BLaER1 treated with 17β-estradiol and CSF1 and Interleukin-3, amounts not matched to agents 10 nM and 100 nM (cell line): ENCODE measurements around the gene CTSW.
"Not testable (repeated sequence)": the region's sequence is repeated elsewhere in the genome, so short reads cannot be mapped to it uniquely, and the experiment has no call there.

Experiments used
- H3K27ac ChIP-seq, 11 experiments: shearing (Covaris generic); formaldehyde crosslinking; 2 replicates each; pipeline ENCODE4 v1.8.1; 2022
- H3K27me3 ChIP-seq, 11 experiments: shearing (Covaris generic); formaldehyde crosslinking; 2 replicates each; pipeline ENCODE4 v1.8.1; 2022
- H3K36me3 ChIP-seq, 11 experiments: shearing (Covaris generic); formaldehyde crosslinking; 2 replicates each; pipeline ENCODE4 v1.8.1; 2022
- H3K4me1 ChIP-seq, 10 experiments: shearing (Covaris generic); formaldehyde crosslinking; 2 replicates each; pipeline ENCODE4 v1.8.1; 2022
- H3K4me2 ChIP-seq, 11 experiments: shearing (Covaris generic); formaldehyde crosslinking; 2 replicates each; pipeline ENCODE4 v1.8.1; 2022
- H3K4me3 ChIP-seq, 10 experiments: shearing (Covaris generic); formaldehyde crosslinking; 2 replicates each; pipeline ENCODE4 v1.8.1; 2022
- H3K9ac ChIP-seq, 11 experiments: shearing (Covaris generic); formaldehyde crosslinking; 2 replicates each; pipeline ENCODE4 v1.8.1; 2022
- H3K9me3 ChIP-seq, 11 experiments: shearing (Covaris generic); formaldehyde crosslinking; replicated peaks in 1 of 11; 2 replicates each; pipeline ENCODE4 v1.8.1; 2022
- H4K20me1 ChIP-seq, 11 experiments: shearing (Covaris generic); formaldehyde crosslinking; 2 replicates each; pipeline ENCODE4 v1.8.1; 2022
- Cebpa-rat ChIP-seq, 11 experiments: shearing (Covaris generic); IDR thresholded peaks; 2 replicates each; pipeline ENCODE4 v1.8.1; 2022

CTSW gene, protein sequence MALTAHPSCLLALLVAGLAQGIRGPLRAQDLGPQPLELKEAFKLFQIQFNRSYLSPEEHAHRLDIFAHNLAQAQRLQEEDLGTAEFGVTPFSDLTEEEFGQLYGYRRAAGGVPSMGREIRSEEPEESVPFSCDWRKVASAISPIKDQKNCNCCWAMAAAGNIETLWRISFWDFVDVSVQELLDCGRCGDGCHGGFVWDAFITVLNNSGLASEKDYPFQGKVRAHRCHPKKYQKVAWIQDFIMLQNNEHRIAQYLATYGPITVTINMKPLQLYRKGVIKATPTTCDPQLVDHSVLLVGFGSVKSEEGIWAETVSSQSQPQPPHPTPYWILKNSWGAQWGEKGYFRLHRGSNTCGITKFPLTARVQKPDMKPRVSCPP

DNA sequence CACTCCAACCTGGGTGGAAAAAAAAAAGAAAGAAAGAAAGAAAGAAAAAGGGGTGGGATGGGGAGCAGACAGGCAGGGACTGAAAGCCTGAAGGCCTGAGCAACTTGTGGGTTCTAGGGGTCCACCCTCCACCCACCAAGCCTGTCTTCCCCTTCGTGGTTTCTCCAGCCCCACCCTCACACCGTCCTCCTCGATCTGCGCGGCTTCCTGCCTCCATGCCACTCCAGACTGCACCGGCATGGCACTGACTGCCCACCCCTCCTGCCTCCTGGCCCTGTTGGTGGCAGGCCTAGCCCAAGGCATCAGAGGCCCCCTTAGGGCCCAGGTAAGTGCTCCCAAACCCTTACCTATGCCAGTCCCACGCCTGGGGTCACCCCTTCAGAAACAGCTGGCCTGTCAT is at the start of gene CTSW:
Gene CTSW (plus strand): TSS at position 221 of the 400 bp plus-strand sequence. CDS start 18 bp downstream, at position 239.
- TF ChIP-seq Cebpa-rat (IDR thresholded peaks at IDR 0.05) = no peak
- peak within 1 kb of the TSS; percentile 68 to 94 (median 88) for H3K4me2 ChIP-seq
- H3K9me3 ChIP-seq = no peaks in the 10 kb centered on the region
- peak within 1 kb of the TSS in 9 of 11 experiments; percentile 4 to 57 (median 38); a peak in 10 of 22 replicates for H3K9ac ChIP-seq
- peak within 1 kb of the TSS in 8 of 11 experiments; percentile 2 to 58 (median 42); a peak in 10 of 22 replicates for H3K27ac ChIP-seq
- peaks cover 24 to 33% (median 26%) of the 10 kb centered on the region in 11 experiments for H3K36me3 ChIP-seq
- no peaks in the 10 kb centered on the region for H3K27me3 ChIP-seq
- H4K20me1 ChIP-seq = peaks cover 0 to 29% (median 12%) of the 10 kb centered on the region in 11 experiments; a peak in 12 of 22 replicates
- H3K4me1 ChIP-seq = peaks cover 32 to 68% (median 52%) of the 10 kb centered on the region in 10 experiments
- peak within 1 kb of the TSS in 3 of 10 experiments; percentile 25 to 47 (median 36); a peak in 2 of 20 replicates for H3K4me3 ChIP-seq

DNA sequence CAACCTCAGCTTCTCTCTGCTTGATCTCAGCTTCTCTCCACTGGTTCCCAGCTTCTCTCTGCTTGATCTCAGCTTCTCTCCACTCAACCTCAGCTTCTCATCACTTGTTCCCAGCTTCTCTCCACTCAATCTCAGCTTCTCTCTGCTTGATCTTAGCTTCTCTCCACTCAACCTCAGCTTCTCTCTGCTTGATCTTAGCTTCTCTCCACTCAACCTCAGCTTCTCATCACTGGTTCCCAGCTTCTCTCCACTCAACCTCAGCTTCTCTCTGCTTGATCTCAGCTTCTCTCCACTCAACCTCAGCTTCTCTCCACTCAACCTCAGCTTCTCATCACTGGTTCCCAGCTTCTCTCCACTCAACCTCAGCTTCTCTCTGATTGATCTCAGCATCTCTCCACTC is 47.4 kb upstream of the CTSW start:
- H3K9ac ChIP-seq, H3K27me3 ChIP-seq, H3K4me3 ChIP-seq, H3K27ac ChIP-seq, H4K20me1 ChIP-seq: not testable (repeated sequence)
- H3K4me1 ChIP-seq = peaks cover 30 to 43% (median 36%) of the 10 kb centered on the region in 10 experiments
- peaks cover 0 to 15% (median 11%) of the 10 kb centered on the region in 11 experiments; a peak in 13 of 22 replicates for H3K9me3 ChIP-seq
- peak overlapping the region; percentile 83 to 99 (median 92); a peak in 19 of 22 replicates for H3K4me2 ChIP-seq
- H3K36me3 ChIP-seq = peaks cover 0 to 15% (median 7%) of the 10 kb centered on the region in 11 experiments; a peak in 7 of 22 replicates

DNA sequence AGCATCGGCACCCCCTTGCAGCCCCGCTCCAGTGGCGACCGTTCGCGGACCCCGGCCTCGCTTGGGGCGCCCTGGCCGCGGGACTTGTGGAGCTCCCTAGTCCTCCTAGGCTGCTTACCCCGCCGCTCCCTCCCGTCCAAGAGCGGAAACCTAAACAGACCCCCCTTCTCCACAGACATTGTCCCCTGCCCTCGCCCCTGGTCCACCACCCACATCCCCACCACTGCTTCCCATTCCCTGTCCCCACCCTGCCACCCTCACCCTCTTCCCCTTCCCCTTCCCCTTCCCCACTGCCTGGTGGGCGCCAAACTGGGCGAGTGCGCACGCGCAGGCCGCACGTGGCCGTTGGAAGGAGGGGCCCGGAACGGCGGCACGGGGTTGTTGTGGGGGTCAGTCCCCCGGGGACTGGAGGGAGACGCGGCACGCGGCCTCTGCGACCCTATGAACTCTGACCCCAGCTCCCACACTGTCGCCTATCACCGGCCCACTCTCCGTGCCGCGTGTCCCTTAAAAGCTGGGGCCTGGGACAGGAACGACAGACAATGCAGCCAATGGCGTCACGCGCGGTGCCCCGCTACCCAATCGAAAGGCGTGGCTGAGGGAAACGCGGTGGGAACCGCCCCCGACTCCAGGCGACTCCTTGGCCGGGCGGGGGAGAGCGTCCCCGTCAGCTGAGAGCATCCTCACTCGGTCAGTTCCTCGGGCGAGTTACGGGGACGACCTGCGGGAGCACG is 46.2 kb upstream of the CTSW start, which contains the start of gene SNX32:
Gene SNX32 (plus strand): TSS at position 667 of the 734 bp plus-strand sequence. CDS start 103 bp downstream, outside the sequence.
- peak within 1 kb of the TSS; percentile 61 to 81 (median 73) for H3K4me3 ChIP-seq
- H4K20me1 ChIP-seq = no peaks in the 10 kb centered on the region
- peak within 1 kb of the TSS; percentile 83 to 99 (median 92) for H3K4me2 ChIP-seq
- H3K27me3 ChIP-seq = no peaks in the 10 kb centered on the region
- no peak for TF ChIP-seq Cebpa-rat (IDR thresholded peaks at IDR 0.05)
- H3K9ac ChIP-seq = peak within 1 kb of the TSS; percentile 72 to 90 (median 83)
- H3K4me1 ChIP-seq = peaks cover 24 to 42% (median 35%) of the 10 kb centered on the region in 10 experiments
- peaks cover 0 to 19% (median 14%) of the 10 kb centered on the region in 11 experiments; a peak in 13 of 22 replicates for H3K9me3 ChIP-seq
- peak within 1 kb of the TSS; percentile 57 to 97 (median 88); a peak in 21 of 22 replicates for H3K27ac ChIP-seq
- H3K36me3 ChIP-seq = peaks cover 0 to 18% (median 7%) of the 10 kb centered on the region in 11 experiments; a peak in 7 of 22 replicates

DNA sequence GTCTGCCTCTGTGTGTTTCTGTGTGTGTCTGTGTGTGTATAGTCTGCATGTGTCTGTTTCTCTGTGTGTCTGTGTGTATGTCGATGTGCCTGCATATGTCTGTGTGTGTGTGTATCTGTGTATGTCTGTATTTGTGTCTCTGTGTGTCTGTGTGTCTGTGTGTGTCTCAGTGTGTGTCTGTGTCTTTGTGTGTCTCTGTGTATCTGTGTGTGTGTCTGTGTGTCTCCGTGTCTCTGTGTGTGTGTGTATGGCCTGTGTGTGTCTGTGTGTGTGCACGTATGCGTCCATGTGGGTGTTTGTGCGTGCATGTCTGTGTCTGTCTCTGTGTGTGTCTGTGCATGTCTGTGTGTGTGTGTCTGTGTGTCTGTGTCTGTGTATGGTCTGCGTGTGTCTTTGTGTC is 45.4 kb upstream of the CTSW start:
- peaks cover 0 to 18% (median 7%) of the 10 kb centered on the region in 11 experiments; a peak in 7 of 22 replicates for H3K36me3 ChIP-seq
- H3K9ac ChIP-seq = peak overlapping the region; percentile 72 to 90 (median 83); a peak in 21 of 22 replicates
- peak overlapping the region; percentile 61 to 81 (median 73) for H3K4me3 ChIP-seq
- peak overlapping the region; percentile 83 to 99 (median 92) for H3K4me2 ChIP-seq
- TF ChIP-seq Cebpa-rat (IDR thresholded peaks at IDR 0.05) = no peak
- H3K4me1 ChIP-seq = peaks cover 21 to 42% (median 34%) of the 10 kb centered on the region in 10 experiments
- peaks cover 0 to 19% (median 14%) of the 10 kb centered on the region in 11 experiments; a peak in 13 of 22 replicates for H3K9me3 ChIP-seq
- peak overlapping the region in 10 of 11 experiments; percentile 85 to 97 (median 88); a peak in 20 of 22 replicates for H3K27ac ChIP-seq
- no peaks in the 10 kb centered on the region for H4K20me1 ChIP-seq
- no peaks in the 10 kb centered on the region for H3K27me3 ChIP-seq

DNA sequence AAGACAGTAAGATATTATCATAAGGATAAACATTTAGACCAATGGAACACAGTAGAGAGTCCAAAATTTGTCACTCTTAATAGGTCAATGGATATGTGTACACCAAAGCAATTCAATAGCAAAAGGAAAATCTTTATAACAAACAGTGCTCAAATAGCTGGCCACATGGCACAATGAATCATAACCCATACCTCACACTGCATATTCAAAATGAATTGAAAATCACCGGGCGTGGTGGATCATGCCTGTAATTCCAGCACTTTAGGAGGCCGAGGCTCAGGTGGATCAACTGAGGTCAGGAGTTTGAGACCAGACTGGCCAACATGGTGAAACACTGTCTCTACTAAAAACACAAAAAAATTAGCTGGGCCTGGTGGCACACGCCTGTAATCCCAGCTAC is 37.5 kb upstream of the CTSW start:
- Histone ChIP-seq H3K27ac (no peak overlapping the region), H3K27me3 (no peaks in the 10 kb centered on the region), H3K4me1 (no peaks in the 10 kb centered on the region), H3K9me3 (peaks cover 0 to 6% (median 4%) of the 10 kb centered on the region in 11 experiments; a peak in 11 of 22 replicates), H3K9ac (no peak overlapping the region), H3K4me3 (no peak overlapping the region), H4K20me1 (no peaks in the 10 kb centered on the region), H3K4me2 (no peak overlapping the region), H3K36me3 (peaks cover 0 to 4% (median 0%) of the 10 kb centered on the region in 11 experiments; a peak in 2 of 22 replicates)
- TF ChIP-seq Cebpa-rat (IDR thresholded peaks at IDR 0.05) = no peak

DNA sequence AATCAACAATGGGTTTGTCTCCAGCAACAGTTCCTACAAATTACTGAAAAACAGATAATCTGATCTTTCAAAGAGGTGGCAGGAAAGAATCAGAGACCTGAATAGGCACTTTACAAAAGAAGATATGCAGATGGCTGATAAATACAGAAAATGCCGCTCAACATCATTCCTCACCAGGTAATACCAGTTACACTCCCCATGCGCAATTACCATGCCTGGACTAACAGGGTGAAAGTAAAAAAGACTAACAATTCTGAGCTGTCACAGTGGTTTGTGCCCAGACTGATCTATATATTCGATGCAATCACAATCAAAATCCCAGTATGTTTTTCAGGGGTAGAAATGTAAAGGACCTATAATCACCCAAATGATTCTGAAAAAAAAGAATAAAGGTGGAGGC is 35.8 kb upstream of the CTSW start:
- TF ChIP-seq Cebpa-rat (IDR thresholded peaks at IDR 0.05) = no peak
- H3K4me3 ChIP-seq = no peak overlapping the region
- no peaks in the 10 kb centered on the region for H3K9me3 ChIP-seq
- peaks cover 0 to 11% (median 0%) of the 10 kb centered on the region in 11 experiments; a peak in 6 of 22 replicates for H4K20me1 ChIP-seq
- H3K4me2 ChIP-seq = no peak overlapping the region
- no peaks in the 10 kb centered on the region for H3K27me3 ChIP-seq
- no peaks in the 10 kb centered on the region; a peak in 1 of 22 replicates for H3K36me3 ChIP-seq
- no peak overlapping the region for H3K27ac ChIP-seq
- no peaks in the 10 kb centered on the region for H3K4me1 ChIP-seq
- H3K9ac ChIP-seq = no peak overlapping the region

DNA sequence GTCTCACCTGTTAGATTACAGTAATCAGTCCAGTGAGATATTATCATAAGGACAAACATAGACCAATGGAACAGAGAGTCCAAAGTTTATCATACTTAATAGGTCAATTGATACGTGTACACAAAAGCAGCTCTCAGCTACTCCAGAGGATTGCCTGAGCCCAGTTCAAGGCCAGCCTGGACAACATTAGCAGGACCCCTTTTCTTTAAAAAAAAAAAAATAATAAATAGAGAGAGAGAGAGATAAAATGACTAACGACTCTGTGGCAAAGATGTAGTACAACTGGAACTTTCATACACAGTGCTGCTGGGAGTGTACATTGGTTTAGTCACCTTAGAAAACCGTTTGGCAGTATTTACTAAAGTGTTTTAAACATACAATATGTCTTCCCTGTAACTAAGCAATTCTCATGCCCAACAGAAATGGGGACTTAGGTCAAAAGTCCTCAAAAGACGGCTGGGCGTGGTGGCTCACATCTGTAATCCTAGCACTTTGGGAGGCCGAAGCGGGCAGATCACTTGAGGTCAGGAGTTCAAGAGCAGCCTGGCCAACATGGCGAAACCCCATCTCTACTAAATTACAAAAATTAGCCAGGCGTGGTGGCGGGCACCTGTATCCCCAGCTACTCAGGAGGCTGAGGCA is 35.3 kb upstream of the CTSW start:
- H3K27ac ChIP-seq = no peak overlapping the region

DNA sequence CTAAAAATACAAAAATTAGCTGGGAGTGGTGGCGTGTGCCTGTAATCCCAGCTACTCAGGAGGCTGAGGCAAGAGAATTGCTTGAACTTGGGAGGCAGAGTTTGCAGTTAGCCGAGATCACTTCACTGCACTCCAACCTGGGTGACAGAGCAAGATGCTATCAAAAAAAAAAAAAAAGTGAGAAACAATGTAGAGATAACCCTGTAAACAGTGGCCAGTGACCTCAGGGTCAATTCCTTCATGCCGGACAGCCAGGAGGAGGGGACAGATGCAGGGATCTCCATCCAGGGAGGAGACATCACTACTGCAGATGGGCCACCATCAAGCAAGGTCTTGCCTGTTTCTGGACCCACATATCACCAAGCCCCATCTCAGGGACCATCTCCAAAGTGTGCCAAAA is 31.9 kb upstream of the CTSW start:
- H3K4me2 ChIP-seq = no peak overlapping the region
- TF ChIP-seq Cebpa-rat (IDR thresholded peaks at IDR 0.05) = no peak
- H3K9me3 ChIP-seq = peaks cover 0 to 16% (median 0%) of the 10 kb centered on the region in 11 experiments; a peak in 9 of 22 replicates
- peaks cover 18 to 24% (median 19%) of the 10 kb centered on the region in 11 experiments for H3K36me3 ChIP-seq
- no peak overlapping the region for H3K27ac ChIP-seq
- peaks cover 23 to 50% (median 38%) of the 10 kb centered on the region in 11 experiments for H4K20me1 ChIP-seq
- no peaks in the 10 kb centered on the region for H3K27me3 ChIP-seq
- H3K9ac ChIP-seq = no peak overlapping the region
- H3K4me1 ChIP-seq = no peaks in the 10 kb centered on the region
- H3K4me3 ChIP-seq = no peak overlapping the region

More for the DNA sequence above, 35.3 kb upstream of the CTSW start:
- Histone ChIP-seq H3K27me3 (no peaks in the 10 kb centered on the region), H3K36me3 (no peaks in the 10 kb centered on the region; a peak in 1 of 22 replicates), H3K9ac (no peak overlapping the region), H3K4me1 (no peaks in the 10 kb centered on the region), H3K4me3 (no peak overlapping the region), H3K4me2 (no peak overlapping the region), H3K9me3 (no peaks in the 10 kb centered on the region), H4K20me1 (peaks cover 0 to 16% (median 4%) of the 10 kb centered on the region in 11 experiments; a peak in 11 of 22 replicates)
- no peak for TF ChIP-seq Cebpa-rat (IDR thresholded peaks at IDR 0.05)

DNA sequence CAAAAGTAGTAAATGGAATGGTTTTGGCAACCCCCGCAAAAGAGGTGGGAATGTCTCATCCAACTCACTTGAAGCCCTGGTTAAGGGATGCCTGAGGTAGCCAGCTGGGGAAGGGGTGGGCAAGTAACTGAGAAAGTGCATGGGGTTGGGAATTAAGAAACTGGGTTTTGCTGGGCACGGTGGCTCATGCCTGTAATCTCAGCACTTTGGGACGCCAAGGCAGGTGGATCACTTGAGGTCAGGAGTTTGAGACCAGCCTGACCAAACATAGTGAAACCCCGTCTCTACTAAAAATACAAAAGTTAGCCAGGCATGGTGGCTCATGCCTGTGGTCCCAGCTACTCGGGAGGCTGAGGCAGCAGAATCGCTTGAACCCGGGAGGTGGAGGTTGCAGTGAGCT is 30.9 kb upstream of the CTSW start:
- not testable (repeated sequence) for H3K9ac ChIP-seq, H3K4me1 ChIP-seq, H3K27me3 ChIP-seq, H3K4me2 ChIP-seq, H3K4me3 ChIP-seq, H3K27ac ChIP-seq
- Histone ChIP-seq H3K36me3 (peaks cover 28 to 33% (median 29%) of the 10 kb centered on the region in 11 experiments), H4K20me1 (peaks cover 32 to 59% (median 48%) of the 10 kb centered on the region in 11 experiments), H3K9me3 (peaks cover 0 to 16% (median 0%) of the 10 kb centered on the region in 11 experiments; a peak in 9 of 22 replicates)
